Right lobe of liver (tissue), 6 donors: Measurements from ENCODE around the gene HSD3B1. TPM values are rescaled to one million over a fixed set of nuclear protein-coding genes. Genes with fewer than 3 reads are reported as not detected.
A peak's percentile ranks its signal among the peaks of the same experiment; 100 is the strongest.

Experiments
- ATAC-seq, 4 donors: fragments of 200-7000 bp; cut with Tn5 transposase; one replicate each; pipeline ENCODE4 v1.9.1; 2020; ENCODE audit warnings: mild to moderate bottlenecking in 4 of 4, moderate library complexity in 4 of 4
- DNase-seq, 3 donors: peaks; one replicate each; pipeline ENCODE4 v3.0.0-alpha.2; 2020
- H3K27ac ChIP-seq, 3 donors: fragments of 200-600 bp; one replicate each; pipeline ENCODE4 v1.8.0; 2022
- H3K27me3 ChIP-seq, 2 donors: fragments of 200-600 bp; one replicate each; pipeline ENCODE4 v1.8.0; 2022
- H3K36me3 ChIP-seq, 4 donors: fragments of 200-600 bp; sonication (generic) in 1 of 4; one replicate each; pipeline versions ENCODE4 v1.5.1 to v1.8.0; 2017 to 2022; ENCODE audit warnings: control low read depth in 1 of 4
- H3K4me1 ChIP-seq, 4 donors: fragments of 200-600 bp; sonication (generic) in 1 of 4; one replicate each; pipeline versions ENCODE4 v1.5.1 to v1.8.0; 2017 to 2022; ENCODE audit warnings: control low read depth in 1 of 4
- H3K4me3 ChIP-seq, 3 donors: fragments of 200-600 bp; one replicate each; pipeline ENCODE4 v1.8.0; 2022
- H3K9me3 ChIP-seq, 4 donors: fragments of 200-600 bp; sonication (generic) in 1 of 4; one replicate each; pipeline versions ENCODE4 v1.5.1 to v1.8.0; 2017 to 2022; ENCODE audit warnings: control low read depth in 1 of 4
- CTCF ChIP-seq, 4 donors: fragments of 200-600 bp in 3 of 4; fragments of 450-650 bp in 1 of 4; IDR thresholded peaks; one replicate each; pipeline versions ENCODE4 v1.5.1 to v1.8.0; 2016 to 2022; ENCODE audit warnings: antibody characterized with exemption in 4 of 4, mild to moderate bottlenecking in 2 of 4
- POLR2A ChIP-seq: fragments of 450-650 bp; IDR thresholded peaks from one replicate; pipeline ENCODE4 v1.6.1; 2017; ENCODE audit warnings: antibody characterized with exemption, mild to moderate bottlenecking
- WGBS: methylation state at CpG from one replicate; pipeline ENCODE4 v1.1.6; 2018; ENCODE audit warnings: low coverage, low lambda C conversion rate; ENCODE audit not compliant: insufficient coverage; ENCODE audit errors: missing lambda C conversion rate; 5-methylcytosine and 5-hydroxymethylcytosine counted together
- intact Hi-C, 2 donors: fragments of 100-400 bp; cut with DNase I; formaldehyde crosslinking; loops; one replicate each; pipeline versions ENCODE4 v1.11.2 to v1.14.1; 2022
- total RNA-seq, 6 experiments: library from RNA; depleted of rRNA in 2 of 6; stranded (reverse); fragments of >200 nt in 2 of 6; fragmentation: NEBNext Ultra II Directional in 3 of 6; extraction: Animal tissue kit (Norgen Biotek cat#: 25700) in 3 of 6; gene quantifications; one replicate each; pipeline versions ENCODE4 v1.1.0 to v1.2.4, GENCODE V29; 2016 to 2023
- donor health status: DM: no; HTN: yes; CAD: no.
- donor health status: DM: no; HTN: no; CAD: no.
- donor health status: DM: no; HTN: no; CAD: no.
- donor health status: DM: no; HTN: yes; CAD: no.
- donor health status: DM: no; HTN: yes; CAD: no.

HSD3B1 gene
- total RNA-seq, 6 experiments from 2014 or later: 0.39 to 1.3 (median 0.74) TPM; not detected in 3

- Histone ChIP-seq H3K4me1 (no peaks in the 10 kb centered on the region), H3K27ac (no peak overlapping the region), H3K27me3 (no peaks in the 10 kb centered on the region), H3K36me3 (no peaks in the 10 kb centered on the region), H3K4me3 (no peak overlapping the region), H3K9me3 (no peaks in the 10 kb centered on the region)
- TF ChIP-seq CTCF (IDR thresholded peaks at IDR 0.05): no peak
- TF ChIP-seq POLR2A: no peak
- DNase-seq (no peak), ATAC-seq (no peak)
- 86% methylated on average over 2 of the region's 2 CpGs for WGBS
- intact Hi-C loops: no loop called here
Measured at GRCh38 chr1:119489201-119489600, 17.8 kb upstream of the HSD3B1 start.

- H3K9me3 ChIP-seq: no peaks in the 10 kb centered on the region
- TF ChIP-seq POLR2A (no peak), CTCF (IDR thresholded peaks at IDR 0.05) (no peak)
- no peak for DNase-seq
- no peaks in the 10 kb centered on the region for H3K36me3 ChIP-seq
- H3K4me3 ChIP-seq: no peak overlapping the region
- no peaks in the 10 kb centered on the region for H3K4me1 ChIP-seq
- ATAC-seq: no peak
- no peaks in the 10 kb centered on the region for H3K27me3 ChIP-seq
- intact Hi-C loops: no loop called here
- H3K27ac ChIP-seq: no peak overlapping the region
Measured at GRCh38 chr1:119490925-119491324, 16.1 kb upstream of the HSD3B1 start.

- 17% methylated on average over 2 of the region's 2 CpGs for WGBS
- H3K27ac ChIP-seq: peak overlapping the region; percentile 25 to 66 (median 29)
- DNase-seq (peak in 1 of 3 donors; percentile 69), ATAC-seq (peak; percentile 83 to 96 (median 91))
- no peaks in the 10 kb centered on the region for H3K4me1 ChIP-seq
- no peaks in the 10 kb centered on the region for H3K9me3 ChIP-seq
- no peaks in the 10 kb centered on the region for H3K36me3 ChIP-seq
- no peak overlapping the region for H3K4me3 ChIP-seq
- TF ChIP-seq POLR2A (no peak), CTCF (IDR thresholded peaks at IDR 0.05) (no peak)
- no peaks in the 10 kb centered on the region for H3K27me3 ChIP-seq
- intact Hi-C loops: no loop called here
Measured at GRCh38 chr1:119492763-119493162, 14.2 kb upstream of the HSD3B1 start.

GRCh38 chr1:119504831-119505230, 2.2 kb upstream of the HSD3B1 start:
- WGBS: 97% methylated on average over 4 of the region's 4 CpGs
- no peaks in the 10 kb centered on the region for H3K27me3 ChIP-seq
- no peaks in the 10 kb centered on the region for H3K4me1 ChIP-seq
- no peak overlapping the region for H3K27ac ChIP-seq
- DNase-seq (no peak), ATAC-seq (no peak)
- TF ChIP-seq CTCF (IDR thresholded peaks at IDR 0.05): no peak
- no peak for TF ChIP-seq POLR2A
- intact Hi-C loops: no loop called here
- H3K4me3 ChIP-seq: no peak overlapping the region
- H3K36me3 ChIP-seq: no peaks in the 10 kb centered on the region
- no peaks in the 10 kb centered on the region for H3K9me3 ChIP-seq

- H3K27me3 ChIP-seq: no peaks in the 10 kb centered on the region
- no peak overlapping the region for H3K27ac ChIP-seq
- ATAC-seq (no peak), DNase-seq (no peak)
- no peaks in the 10 kb centered on the region for H3K36me3 ChIP-seq
- TF ChIP-seq CTCF (IDR thresholded peaks at IDR 0.05) (no peak), POLR2A (no peak)
- H3K4me1 ChIP-seq: no peaks in the 10 kb centered on the region
- no peak overlapping the region for H3K4me3 ChIP-seq
- 83% methylated on average over 1 of the region's 2 CpGs for WGBS
- no peaks in the 10 kb centered on the region for H3K9me3 ChIP-seq
- intact Hi-C loops: no loop called here
Measured at GRCh38 chr1:119510046-119510445, 3.0 kb downstream of the HSD3B1 start.
